CD8-positive, alpha-beta memory T cell (primary cell): ENCODE data around the gene SLC22A3. TPM values are rescaled to one million over a fixed set of nuclear protein-coding genes. Genes with fewer than 3 reads are reported as not detected.
"Not testable (repeated sequence)": the region's sequence is repeated elsewhere in the genome, so short reads cannot be mapped to it uniquely, and the experiment has no call there.

Experiments
- CTCF ChIA-PET: fragments of 350-600 bp; sonication (Branson Sonifier 250); formaldehyde crosslinking; loops from one replicate; lab custom pipeline; 2021; ENCODE audit warnings: antibody characterized with exemption; lab: Charles Lee
- POLR2A ChIA-PET: fragments of 350-600 bp; sonication (Branson Sonifier 250); formaldehyde crosslinking; loops from one replicate; lab custom pipeline; 2021; ENCODE audit warnings: antibody characterized with exemption; lab: Charles Lee
- DNase-seq, 5 donors: peaks; one replicate each; pipeline versions ENCODE4 v3.0.0 to v3.0.0-alpha.2; 2020 to 2022; ENCODE audit warnings: mixed read lengths in 1 of 5
- H3K27ac ChIP-seq: one replicate; pipeline ENCODE4 v1.7.0; 2013; ENCODE audit warnings: low read depth, mild to moderate bottlenecking, low read length, moderate library complexity
- H3K27me3 ChIP-seq: 2 replicates; pipeline ENCODE4 v1.7.0; 2013; ENCODE audit warnings: low read length, mild to moderate bottlenecking; ENCODE audit not compliant: insufficient read depth, poor library complexity, severe bottlenecking
- H3K36me3 ChIP-seq: 2 replicates; pipeline ENCODE4 v1.7.0; 2013; ENCODE audit warnings: mild to moderate bottlenecking, low read length, moderate library complexity; ENCODE audit not compliant: insufficient read depth
- H3K4me1 ChIP-seq: 2 replicates; pipeline ENCODE4 v1.7.0; 2013; ENCODE audit warnings: mild to moderate bottlenecking, low read length, moderate library complexity; ENCODE audit not compliant: insufficient read depth
- H3K4me3 ChIP-seq: 2 replicates; pipeline ENCODE4 v1.7.0; 2013; ENCODE audit warnings: mild to moderate bottlenecking, low read length
- H3K9me3 ChIP-seq: 2 replicates; pipeline ENCODE4 v1.7.0; 2013; ENCODE audit warnings: mild to moderate bottlenecking, low read length
- H3K27ac Mint-ChIP-seq, 8 donors: one replicate each; pipeline ENCODE4 v1.8.0; 2020 to 2021; ENCODE audit warnings: mixed read lengths in 8 of 8, mild to moderate bottlenecking in 6 of 8, inconsistent platforms in 3 of 8, moderate library complexity in 3 of 8
- H3K27me3 Mint-ChIP-seq, 2 donors: one replicate each; pipeline ENCODE4 v1.8.0; 2020 to 2021; ENCODE audit warnings: mixed read lengths in 2 of 2, mild to moderate bottlenecking in 1 of 2, moderate library complexity in 1 of 2
- H3K36me3 Mint-ChIP-seq, 3 donors: one replicate each; pipeline ENCODE4 v1.8.0; 2020 to 2021; ENCODE audit warnings: mixed read lengths in 3 of 3, inconsistent platforms in 1 of 3, mild to moderate bottlenecking in 1 of 3
- H3K4me1 Mint-ChIP-seq, 3 donors: one replicate each; pipeline ENCODE4 v1.8.0; 2020 to 2021; ENCODE audit warnings: mixed read lengths in 3 of 3, inconsistent platforms in 1 of 3, mild to moderate bottlenecking in 1 of 3
- H3K4me3 Mint-ChIP-seq, 7 donors: one replicate each; pipeline ENCODE4 v1.8.0; 2020 to 2021; ENCODE audit warnings: mixed read lengths in 7 of 7, mild to moderate bottlenecking in 6 of 7, moderate library complexity in 4 of 7, inconsistent platforms in 2 of 7
- H3K9me3 Mint-ChIP-seq, 5 donors: one replicate each; pipeline ENCODE4 v1.8.0; 2020 to 2022; ENCODE audit warnings: mixed read lengths in 5 of 5, mild to moderate bottlenecking in 3 of 5, moderate library complexity in 2 of 5, inconsistent platforms in 1 of 5
- polyA plus RNA-seq: library from polyadenylated mRNA; unstranded; fragments of 300-500 nt; fragmentation: Illumina TruSeq; gene quantifications from one replicate; pipeline ENCODE4 v1.2.3, GENCODE V29; 2021
- total RNA-seq, 2 experiments: library from RNA; stranded (reverse); gene quantifications; one replicate each; pipeline ENCODE4 v1.2.3, GENCODE V29; 2021

SLC22A3 gene
- total and polyA plus RNA-seq, 3 experiments from 2014 or later, result not detected

GRCh38 chr6:160367798-160368547, 19.8 kb downstream of the SLC22A3 start:
- H3K4me1 ChIP-seq, result no peaks in the 10 kb centered on the region
- no peaks in the 10 kb centered on the region for H3K9me3 ChIP-seq
- peaks cover 0 to 19% (median 0%) of the 10 kb centered on the region in 3 donors for H3K36me3 Mint-ChIP-seq
- no peak overlapping the region for H3K4me3 Mint-ChIP-seq
- peaks cover 4 to 22% (median 12%) of the 10 kb centered on the region in 5 donors for H3K9me3 Mint-ChIP-seq
- no peak overlapping the region for H3K27ac ChIP-seq
- CTCF ChIA-PET, result no interaction called here
- H3K27me3 Mint-ChIP-seq, result peaks cover 2 to 15% of the 10 kb centered on the region in 2 donors
- H3K4me3 ChIP-seq, result no peak overlapping the region
- no peaks in the 10 kb centered on the region for H3K27me3 ChIP-seq
- H3K27ac Mint-ChIP-seq, result no peak overlapping the region
- H3K4me1 Mint-ChIP-seq, result no peaks in the 10 kb centered on the region
- POLR2A ChIA-PET, result no interaction called here
- no peaks in the 10 kb centered on the region for H3K36me3 ChIP-seq
- DNase-seq, result no peak

DNA sequence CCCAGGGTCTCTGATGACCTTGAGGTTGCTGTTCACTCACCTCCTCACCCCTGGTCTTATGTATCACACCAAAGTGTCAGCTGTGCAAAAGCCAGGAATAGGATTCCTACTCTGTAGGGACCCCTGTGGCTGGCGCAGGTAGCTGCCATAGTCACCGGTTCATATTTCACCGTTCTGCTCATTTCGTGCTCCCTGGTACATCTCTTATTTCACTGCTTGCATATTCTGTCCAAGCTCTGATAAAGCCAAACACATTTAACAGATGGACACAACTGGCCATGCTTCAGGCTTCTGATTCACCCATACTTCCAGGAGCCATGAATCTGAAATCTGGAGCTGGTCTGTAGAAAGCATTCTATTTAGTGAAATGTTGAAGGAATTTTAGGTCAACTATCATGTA, 20.5 kb downstream of the SLC22A3 start:
- POLR2A ChIA-PET, result no interaction called here
- DNase-seq, result no peak
- Mint-ChIP-seq H3K9me3 (peaks cover 4 to 23% (median 16%) of the 10 kb centered on the region in 5 donors), H3K27me3 (peaks cover 8 to 22% of the 10 kb centered on the region in 2 donors), H3K36me3 (peaks cover 0 to 23% (median 0%) of the 10 kb centered on the region in 3 donors), H3K4me3 (no peak overlapping the region), H3K27ac (no peak overlapping the region), H3K4me1 (no peaks in the 10 kb centered on the region)
- H3K27ac ChIP-seq, result no peak overlapping the region
- no peak overlapping the region for H3K4me3 ChIP-seq
- CTCF ChIA-PET, result no interaction called here
- H3K27me3 ChIP-seq, result no peaks in the 10 kb centered on the region
- no peaks in the 10 kb centered on the region for H3K9me3 ChIP-seq
- no peaks in the 10 kb centered on the region for H3K4me1 ChIP-seq
- H3K36me3 ChIP-seq, result no peaks in the 10 kb centered on the region

GRCh38 chr6:160373601-160374000, 25.4 kb downstream of the SLC22A3 start:
- CTCF ChIA-PET, result not testable (repeated sequence)

GRCh38 chr6:160374836-160375560, 26.8 kb downstream of the SLC22A3 start:
- CTCF ChIA-PET, result no interaction called here
- Histone ChIP-seq H3K4me3 (no peak overlapping the region), H3K27ac (no peak overlapping the region), H3K9me3 (no peaks in the 10 kb centered on the region), H3K4me1 (no peaks in the 10 kb centered on the region), H3K27me3 (no peaks in the 10 kb centered on the region), H3K36me3 (no peaks in the 10 kb centered on the region)
- Mint-ChIP-seq H3K27me3 (peaks cover 12 to 58% of the 10 kb centered on the region in 2 donors), H3K4me1 (no peaks in the 10 kb centered on the region), H3K36me3 (peaks cover 0 to 32% (median 0%) of the 10 kb centered on the region in 3 donors), H3K9me3 (peaks cover 0 to 18% (median 9%) of the 10 kb centered on the region in 5 donors), H3K4me3 (no peak overlapping the region), H3K27ac (no peak overlapping the region)
- no peak for DNase-seq
- POLR2A ChIA-PET, result no interaction called here

More at GRCh38 chr6:160373601-160374000, 25.4 kb downstream of the SLC22A3 start:
- H3K27me3 ChIP-seq, H3K36me3 ChIP-seq, H3K4me1 ChIP-seq, H3K4me3 Mint-ChIP-seq, H3K4me1 Mint-ChIP-seq, H3K27ac ChIP-seq, DNase-seq, POLR2A ChIA-PET, H3K4me3 ChIP-seq, H3K27ac Mint-ChIP-seq, H3K9me3 ChIP-seq: not testable (repeated sequence)
- H3K36me3 Mint-ChIP-seq, result peaks cover 0 to 32% (median 0%) of the 10 kb centered on the region in 3 donors
- peaks cover 9 to 50% of the 10 kb centered on the region in 2 donors for H3K27me3 Mint-ChIP-seq
- peaks cover 4 to 23% (median 16%) of the 10 kb centered on the region in 5 donors for H3K9me3 Mint-ChIP-seq

DNA sequence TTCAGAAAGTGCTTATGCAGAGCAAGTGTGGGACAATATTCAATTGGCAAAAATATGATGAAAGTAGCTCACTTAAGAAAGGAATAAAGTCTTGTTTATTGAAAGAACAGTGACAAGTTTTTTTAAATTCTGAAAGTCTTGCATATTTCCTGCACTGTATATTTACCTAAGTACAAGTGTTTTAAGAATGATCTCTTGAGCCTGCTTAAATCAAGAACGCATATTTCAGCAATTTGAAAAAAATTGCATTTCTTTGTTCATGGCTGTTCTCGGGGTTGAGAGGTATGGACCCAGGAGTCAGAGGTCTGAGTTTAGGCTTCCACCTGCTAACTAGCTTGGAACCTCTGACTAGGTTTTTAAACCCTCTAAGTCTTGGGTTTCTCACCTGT, 27.4 kb downstream of the SLC22A3 start:
- Mint-ChIP-seq H3K36me3 (peaks cover 0 to 28% (median 0%) of the 10 kb centered on the region in 3 donors), H3K9me3 (peaks cover 0 to 14% (median 8%) of the 10 kb centered on the region in 5 donors), H3K27ac (no peak overlapping the region), H3K27me3 (peaks cover 12 to 58% of the 10 kb centered on the region in 2 donors), H3K4me3 (no peak overlapping the region), H3K4me1 (no peaks in the 10 kb centered on the region)
- POLR2A ChIA-PET, result no interaction called here
- CTCF ChIA-PET, result no interaction called here
- Histone ChIP-seq H3K4me1 (no peaks in the 10 kb centered on the region), H3K4me3 (no peak overlapping the region), H3K9me3 (no peaks in the 10 kb centered on the region), H3K27ac (no peak overlapping the region), H3K27me3 (no peaks in the 10 kb centered on the region), H3K36me3 (no peaks in the 10 kb centered on the region)
- no peak for DNase-seq

- Mint-ChIP-seq H3K36me3 (peaks cover 0 to 28% (median 0%) of the 10 kb centered on the region in 3 donors), H3K27me3 (peaks cover 12 to 58% of the 10 kb centered on the region in 2 donors), H3K4me3 (no peak overlapping the region), H3K9me3 (peaks cover 0 to 11% (median 6%) of the 10 kb centered on the region in 5 donors), H3K4me1 (no peaks in the 10 kb centered on the region), H3K27ac (no peak overlapping the region)
- no peaks in the 10 kb centered on the region for H3K4me1 ChIP-seq
- H3K27me3 ChIP-seq, result no peaks in the 10 kb centered on the region
- ChIA-PET POLR2A (no interaction called here), CTCF (no interaction called here)
- no peak overlapping the region for H3K4me3 ChIP-seq
- no peak overlapping the region for H3K27ac ChIP-seq
- no peaks in the 10 kb centered on the region for H3K36me3 ChIP-seq
- H3K9me3 ChIP-seq, result no peaks in the 10 kb centered on the region
- no peak for DNase-seq
Measured at GRCh38 chr6:160376445-160376844, 28.3 kb downstream of the SLC22A3 start.

- Histone ChIP-seq H3K4me3 (no peak overlapping the region), H3K27ac (no peak overlapping the region), H3K27me3 (no peaks in the 10 kb centered on the region), H3K4me1 (no peaks in the 10 kb centered on the region), H3K9me3 (peaks cover 4% of the 10 kb centered on the region), H3K36me3 (no peaks in the 10 kb centered on the region)
- ChIA-PET CTCF (interaction anchor here (1.5 kb wide), 1 partner anchor 996 kb away, joined by 3 read pairs; no protein-coding TSS in a partner anchor), POLR2A (no interaction called here)
- peaks cover 10 to 44% of the 10 kb centered on the region in 2 donors for H3K27me3 Mint-ChIP-seq
- H3K27ac Mint-ChIP-seq, result no peak overlapping the region
- no peak for DNase-seq
- H3K4me3 Mint-ChIP-seq, result no peak overlapping the region
- H3K9me3 Mint-ChIP-seq, result peaks cover 12 to 16% (median 13%) of the 10 kb centered on the region in 5 donors
- peaks cover 0 to 25% (median 0%) of the 10 kb centered on the region in 3 donors for H3K36me3 Mint-ChIP-seq
- H3K4me1 Mint-ChIP-seq, result no peaks in the 10 kb centered on the region
Measured at GRCh38 chr6:160378218-160378617, 30.0 kb downstream of the SLC22A3 start.

- no peaks in the 10 kb centered on the region for H3K4me1 ChIP-seq
- peaks cover 4% of the 10 kb centered on the region for H3K9me3 ChIP-seq
- H3K4me3 ChIP-seq, result no peak overlapping the region
- Mint-ChIP-seq H3K27me3 (peaks cover 5 to 37% of the 10 kb centered on the region in 2 donors), H3K4me3 (no peak overlapping the region), H3K9me3 (peaks cover 14 to 15% (median 14%) of the 10 kb centered on the region in 5 donors), H3K4me1 (no peaks in the 10 kb centered on the region), H3K27ac (no peak overlapping the region), H3K36me3 (peaks cover 0 to 25% (median 0%) of the 10 kb centered on the region in 3 donors)
- H3K27ac ChIP-seq, result no peak overlapping the region
- ChIA-PET POLR2A (no interaction called here), CTCF (no interaction called here)
- no peaks in the 10 kb centered on the region for H3K36me3 ChIP-seq
- no peaks in the 10 kb centered on the region for H3K27me3 ChIP-seq
- no peak for DNase-seq
Measured at GRCh38 chr6:160378882-160379281, 30.7 kb downstream of the SLC22A3 start.
